ENCODE data around the gene CAPN9.

DNA sequence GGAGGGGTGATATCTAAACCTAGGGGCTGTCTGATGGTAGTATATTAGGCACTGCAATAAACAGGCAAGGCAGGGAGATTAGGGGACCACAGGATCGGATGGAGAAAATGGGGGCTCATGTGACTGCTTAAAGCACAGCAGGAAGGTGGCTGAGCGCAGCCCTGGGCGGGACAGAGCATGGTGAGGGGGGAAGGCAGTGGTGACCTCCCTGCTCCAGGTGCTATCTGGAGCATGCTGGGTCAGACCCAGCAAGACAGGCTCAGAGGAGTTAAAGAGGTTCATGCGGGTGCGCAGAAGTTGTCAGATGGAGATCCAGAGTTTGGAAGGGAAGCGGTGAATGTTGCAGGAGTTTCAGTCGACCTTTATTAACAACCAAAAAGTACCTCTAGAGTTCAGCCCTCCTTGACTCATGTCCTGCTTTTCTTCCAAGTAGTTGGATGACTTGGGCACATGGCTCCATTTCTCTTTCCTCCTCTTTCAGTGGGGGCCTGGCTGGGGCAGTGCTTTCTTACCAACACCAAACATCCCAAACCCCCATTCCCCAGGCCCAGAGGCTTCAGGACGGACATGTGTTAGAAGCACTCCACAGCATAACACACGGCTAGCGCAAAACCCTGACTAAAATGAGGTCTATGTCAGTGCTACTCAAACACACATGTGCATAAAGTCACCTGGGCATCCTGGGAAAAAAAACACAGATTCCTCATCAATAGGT lies 41.5 kb downstream of the CAPN9 start:
- TF ChIP-seq, protein P1, sequence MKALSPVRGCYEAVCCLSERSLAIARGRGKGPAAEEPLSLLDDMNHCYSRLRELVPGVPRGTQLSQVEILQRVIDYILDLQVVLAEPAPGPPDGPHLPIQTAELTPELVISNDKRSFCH (CRISPR knock-in tag; IDR thresholded peaks at IDR 0.05), result no peak
- TF ChIP-seq, protein P1 (tag; IDR thresholded peaks at IDR 0.05), result no peak
- TF ChIP-seq, protein P2, sequence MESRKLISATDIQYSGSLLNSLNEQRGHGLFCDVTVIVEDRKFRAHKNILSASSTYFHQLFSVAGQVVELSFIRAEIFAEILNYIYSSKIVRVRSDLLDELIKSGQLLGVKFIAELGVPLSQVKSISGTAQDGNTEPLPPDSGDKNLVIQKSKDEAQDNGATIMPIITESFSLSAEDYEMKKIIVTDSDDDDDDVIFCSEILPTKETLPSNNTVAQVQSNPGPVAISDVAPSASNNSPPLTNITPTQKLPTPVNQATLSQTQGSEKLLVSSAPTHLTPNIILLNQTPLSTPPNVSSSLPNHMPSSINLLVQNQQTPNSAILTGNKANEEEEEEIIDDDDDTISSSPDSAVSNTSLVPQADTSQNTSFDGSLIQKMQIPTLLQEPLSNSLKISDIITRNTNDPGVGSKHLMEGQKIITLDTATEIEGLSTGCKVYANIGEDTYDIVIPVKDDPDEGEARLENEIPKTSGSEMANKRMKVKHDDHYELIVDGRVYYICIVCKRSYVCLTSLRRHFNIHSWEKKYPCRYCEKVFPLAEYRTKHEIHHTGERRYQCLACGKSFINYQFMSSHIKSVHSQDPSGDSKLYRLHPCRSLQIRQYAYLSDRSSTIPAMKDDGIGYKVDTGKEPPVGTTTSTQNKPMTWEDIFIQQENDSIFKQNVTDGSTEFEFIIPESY (CRISPR knock-in tag; IDR thresholded peaks at IDR 0.05), result no peak
- no peak for TF ChIP-seq ATF6 (CRISPR knock-in tag; IDR thresholded peaks at IDR 0.05)
- TF ChIP-seq, protein P3, sequence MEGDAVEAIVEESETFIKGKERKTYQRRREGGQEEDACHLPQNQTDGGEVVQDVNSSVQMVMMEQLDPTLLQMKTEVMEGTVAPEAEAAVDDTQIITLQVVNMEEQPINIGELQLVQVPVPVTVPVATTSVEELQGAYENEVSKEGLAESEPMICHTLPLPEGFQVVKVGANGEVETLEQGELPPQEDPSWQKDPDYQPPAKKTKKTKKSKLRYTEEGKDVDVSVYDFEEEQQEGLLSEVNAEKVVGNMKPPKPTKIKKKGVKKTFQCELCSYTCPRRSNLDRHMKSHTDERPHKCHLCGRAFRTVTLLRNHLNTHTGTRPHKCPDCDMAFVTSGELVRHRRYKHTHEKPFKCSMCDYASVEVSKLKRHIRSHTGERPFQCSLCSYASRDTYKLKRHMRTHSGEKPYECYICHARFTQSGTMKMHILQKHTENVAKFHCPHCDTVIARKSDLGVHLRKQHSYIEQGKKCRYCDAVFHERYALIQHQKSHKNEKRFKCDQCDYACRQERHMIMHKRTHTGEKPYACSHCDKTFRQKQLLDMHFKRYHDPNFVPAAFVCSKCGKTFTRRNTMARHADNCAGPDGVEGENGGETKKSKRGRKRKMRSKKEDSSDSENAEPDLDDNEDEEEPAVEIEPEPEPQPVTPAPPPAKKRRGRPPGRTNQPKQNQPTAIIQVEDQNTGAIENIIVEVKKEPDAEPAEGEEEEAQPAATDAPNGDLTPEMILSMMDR (IDR thresholded peaks at IDR 0.05 in 2 of 3, conservative IDR thresholded peaks at IDR 0.05 in 1 of 3; ENCODE audit: insufficient read depth in 2 of 3, low read depth in 1 of 3, low read length in 3 of 3), result no peak
